HepG2 (cell line): ENCODE results near the gene ACTN4. TPM values are rescaled to one million over a fixed set of nuclear protein-coding genes. Genes with fewer than 3 reads are reported as not detected.
A peak's percentile ranks its signal among the peaks of the same experiment; 100 is the strongest.

ENCODE experiments used
- ATF3 ChIP-seq: sonication (generic); formaldehyde crosslinking; IDR thresholded peaks from 2 replicates; pipeline ENCODE4 v1.4.0; 2020; ENCODE audit warnings: missing genetic modification reagents
- BRF2 ChIP-seq: sonication (generic); formaldehyde crosslinking; IDR thresholded peaks from 2 replicates; pipeline ENCODE4 v1.8.1; 2022; ENCODE audit warnings: mild to moderate bottlenecking, missing genetic modification reagents
- DR1 ChIP-seq: sonication (generic); formaldehyde crosslinking; IDR thresholded peaks from 2 replicates; pipeline ENCODE4 v1.8.0; 2021; ENCODE audit warnings: mild to moderate bottlenecking, missing genetic modification reagents, inconsistent platforms
- E2F2 ChIP-seq: sonication (generic); formaldehyde crosslinking; IDR thresholded peaks from 2 replicates; pipeline ENCODE4 v1.4.0; 2020; ENCODE audit warnings: missing genetic modification reagents, borderline replicate concordance
- ETV6 ChIP-seq: sonication (generic); formaldehyde crosslinking; conservative IDR thresholded peaks from 2 replicates; pipeline ENCODE4 v1.4.0; 2020; ENCODE audit warnings: missing genetic modification reagents
- GMEB1 ChIP-seq: sonication (generic); formaldehyde crosslinking; IDR thresholded peaks from 2 replicates; pipeline ENCODE4 v1.5.1; 2020; ENCODE audit warnings: missing genetic modification reagents, mild to moderate bottlenecking, borderline replicate concordance
- KLF13 ChIP-seq: sonication (generic); formaldehyde crosslinking; IDR thresholded peaks from 2 replicates; pipeline ENCODE4 v1.4.0; 2020; ENCODE audit warnings: mild to moderate bottlenecking, missing genetic modification reagents
- MEF2D ChIP-seq: sonication (generic); formaldehyde crosslinking; IDR thresholded peaks from 2 replicates; pipeline ENCODE4 v1.5.1; 2020; ENCODE audit warnings: mild to moderate bottlenecking, missing genetic modification reagents
- MLX ChIP-seq: IDR thresholded peaks from 2 replicates; pipeline ENCODE4 v1.6.1; 2016
- MTERF4 ChIP-seq: sonication (generic); formaldehyde crosslinking; IDR thresholded peaks from 2 replicates; pipeline ENCODE4 v1.8.0; 2023; ENCODE audit warnings: mild to moderate bottlenecking, missing genetic modification reagents
- NFIC ChIP-seq: IDR thresholded peaks from 2 replicates; pipeline ENCODE4 v1.6.1; 2012; ENCODE audit warnings: mild to moderate bottlenecking, low read length, inconsistent platforms
- NR2C2 ChIP-seq: sonication (generic); formaldehyde crosslinking; IDR thresholded peaks from 2 replicates; pipeline ENCODE4 v1.4.0; 2020; ENCODE audit warnings: missing genetic modification reagents, mild to moderate bottlenecking, moderate library complexity, borderline replicate concordance
- RFX5 ChIP-seq: IDR thresholded peaks from 2 replicates; pipeline ENCODE4 v1.6.1; 2011; ENCODE audit warnings: low read depth, low read length, improper control_type of control experiment
- SP5 ChIP-seq: IDR thresholded peaks from 2 replicates; pipeline ENCODE4 v1.6.1; 2016; ENCODE audit warnings: low read depth, borderline replicate concordance
- TBP ChIP-seq: sonication (generic); formaldehyde crosslinking; IDR thresholded peaks from 2 replicates; pipeline ENCODE4 v1.5.0; 2020; ENCODE audit warnings: missing genetic modification reagents
- TBX2 ChIP-seq: sonication (generic); formaldehyde crosslinking; IDR thresholded peaks from 2 replicates; pipeline ENCODE4 v1.5.0; 2020; ENCODE audit warnings: missing genetic modification reagents, mild to moderate bottlenecking, borderline replicate concordance
- ZNF121 ChIP-seq: sonication (generic); formaldehyde crosslinking; IDR thresholded peaks from 2 replicates; pipeline ENCODE4 v1.5.0; 2020; ENCODE audit warnings: mild to moderate bottlenecking, missing genetic modification reagents
- ZNF234 ChIP-seq: sonication (generic); formaldehyde crosslinking; conservative IDR thresholded peaks from 2 replicates; pipeline ENCODE4 v1.5.1; 2020; ENCODE audit warnings: mild to moderate bottlenecking, missing genetic modification reagents
- ZNF296 ChIP-seq: sonication (generic); formaldehyde crosslinking; conservative IDR thresholded peaks from 2 replicates; pipeline ENCODE4 v1.5.0; 2020; ENCODE audit warnings: mild to moderate bottlenecking, missing genetic modification reagents
- ZNF501 ChIP-seq: sonication (generic); formaldehyde crosslinking; IDR thresholded peaks from 2 replicates; pipeline ENCODE4 v1.5.1; 2020; ENCODE audit warnings: mild to moderate bottlenecking, moderate library complexity, missing genetic modification reagents
- ZNF652 ChIP-seq: IDR thresholded peaks from 2 replicates; pipeline ENCODE4 v1.6.1; 2016; ENCODE audit warnings: low read depth, borderline replicate concordance
- ZNF703 ChIP-seq: sonication (generic); formaldehyde crosslinking; IDR thresholded peaks from 2 replicates; pipeline ENCODE4 v1.5.1; 2020; ENCODE audit warnings: missing genetic modification reagents, mild to moderate bottlenecking, moderate library complexity, borderline replicate concordance
- ZNF782 ChIP-seq: sonication (generic); formaldehyde crosslinking; IDR thresholded peaks from 2 replicates; pipeline ENCODE4 v1.4.0; 2020; ENCODE audit warnings: missing genetic modification reagents, mild to moderate bottlenecking, borderline replicate concordance
- ZNF792 ChIP-seq: IDR thresholded peaks from 2 replicates; pipeline ENCODE4 v1.6.1; 2016
- polyA plus RNA-seq, 8 experiments: library from polyadenylated mRNA; depleted of rRNA in 3 of 8; stranded (reverse) in 7 of 8; unstranded in 1 of 8; fragments of >200 nt; fragmentation: Illumina TruSeq in 4 of 8; extraction: Trizol in 4 of 8; gene quantifications; 2 replicates each; pipeline versions ENCODE4 v1.2.1 to v1.2.3, GENCODE V29; 2011 to 2016; ENCODE audit warnings: low read depth in 4 of 8, missing spikeins in 1 of 8, mixed read lengths in 1 of 8; ENCODE audit not compliant: insufficient read depth in 1 of 8
- total RNA-seq, 5 experiments: library from RNA; depleted of rRNA; stranded (reverse); fragments of >200 nt; fragmentation: Illumina TruSeq; extraction: Trizol; gene quantifications; 2 replicates each; pipeline ENCODE4 v1.2.3, GENCODE V29; 2016; ENCODE audit warnings: low read depth in 1 of 5

The ACTN4 gene
- total and polyA plus RNA-seq, 2 of the 13 experiments (the other 11 are each of a cell fraction or from before 2014, with no cell fraction given) = 171 to 192 TPM

- TF ChIP-seq DR1 (CRISPR knock-in tag) (no peak), ZNF296 (CRISPR knock-in tag) (0 out of 2 replicates have a peak, but pooled peaks have one; percentile 49), ZNF652 (CRISPR knock-in tag) (no peak), ZNF782 (CRISPR knock-in tag) (no peak), ZNF501 (no peak), GMEB1 (CRISPR knock-in tag) (peak; percentile 54; the same call in 1 of the 2 replicates), BRF2 (CRISPR knock-in tag) (no peak), E2F2 (no peak), TBX2 (CRISPR knock-in tag) (peak; percentile 81), ZNF121 (CRISPR knock-in tag) (peak; percentile 90), TBP (CRISPR knock-in tag) (no peak), ZNF703 (CRISPR knock-in tag) (peak; percentile 32), NR2C2 (CRISPR knock-in tag) (peak; percentile 22; the same call in 1 of the 2 replicates), MEF2D (CRISPR knock-in tag) (0 out of 2 replicates have a peak, but pooled peaks have one; percentile 38), ZNF792 (CRISPR knock-in tag) (0 out of 2 replicates have a peak, but pooled peaks have one; percentile 54), RFX5 (no peak), ETV6 (CRISPR knock-in tag) (no peak), ATF3 (CRISPR knock-in tag) (no peak), MTERF4 (no peak), KLF13 (CRISPR knock-in tag) (no peak), SP5 (peak; percentile 83), MLX (CRISPR knock-in tag) (0 out of 2 replicates have a peak, but pooled peaks have one; percentile 31), NFIC (no peak), ZNF234 (CRISPR knock-in tag) (no peak)
Measured at GRCh38 chr19:38721979-38722773, 74.7 kb downstream of the ACTN4 start (continued).
